K562 (cell line): ENCODE measurements around the gene MRPL52. TPM values are rescaled to one million over a fixed set of nuclear protein-coding genes. Genes with fewer than 3 reads are reported as not detected.
A peak's percentile ranks its signal among the peaks of the same experiment; 100 is the strongest.

Experiments
- ATAC-seq: fragments of 200-7000 bp; cut with Tn5 transposase; 3 replicates; pipeline ENCODE4 v1.9.1; 2020; ENCODE audit warnings: moderate library complexity
- BruUV-seq: library from RNA; stranded (reverse); fragments of 400-500 nt; replicated peaks from 2 replicates; lab custom pipeline; 2021; lab: Mats Ljungman, UMichigan
- CTCF ChIA-PET: fragments of 300-600 bp; formaldehyde crosslinking; extraction: SDS; loops from one replicate; lab custom pipeline; 2021; ENCODE audit warnings: low intra/inter-chr PET ratio; lab: Yijun Ruan, JAX
- POLR2A ChIA-PET: fragments of 300-600, 350-650 bp; sonication (Branson Sonifier 250); formaldehyde crosslinking; extraction: SDS; loops from one replicate; lab custom pipeline; 2021; ENCODE audit warnings: antibody characterized with exemption, inconsistent platforms; lab: Yijun Ruan, JAX
- DNase-seq, 4 experiments: peaks; one replicate each; pipeline versions ENCODE4 v3.0.0 to v3.0.0-alpha.2; 2011 to 2018; ENCODE audit warnings: low spot score in 3 of 4, mixed read lengths in 3 of 4; ENCODE audit errors: extremely low read depth in 1 of 4
- FAIRE-seq: peaks from 2 replicates; lab custom pipeline; 2011; peaks lifted over from hg19 to GRCh38; lab: Jason Lieb, UNC
- H2AFZ ChIP-seq: 2 replicates; pipeline ENCODE4 v1.6.0; 2011; ENCODE audit warnings: low read depth, low read length, control low read depth, inconsistent platforms
- H3K27ac ChIP-seq: fragments of 200-600 bp; 3 replicates; pipeline ENCODE4 v1.8.0; 2011; ENCODE audit warnings: low read depth, mild to moderate bottlenecking, control low read depth, inconsistent platforms, low read length, moderate library complexity, mixed read lengths; ENCODE audit errors: extremely low read depth
- H3K27me3 ChIP-seq, 2 experiments: fragments of 300-600 bp in 1 of 2; 2 replicates in 1 of 2; 3 replicates in 1 of 2; pipeline versions ENCODE4 v1.6.0 to v1.8.0; 2011; ENCODE audit warnings: inconsistent platforms in 2 of 2, low read length in 2 of 2, mild to moderate bottlenecking in 1 of 2, mixed read lengths in 1 of 2, moderate library complexity in 1 of 2; ENCODE audit not compliant: control insufficient read depth in 2 of 2, insufficient read depth in 2 of 2
- H3K36me3 ChIP-seq: fragments of 300-600 bp; 3 replicates; pipeline ENCODE4 v1.8.0; 2011; ENCODE audit warnings: mild to moderate bottlenecking, low read length, inconsistent platforms; ENCODE audit not compliant: control insufficient read depth, insufficient read depth
- H3K4me1 ChIP-seq, 2 experiments: fragments of 200-600 bp in 1 of 2; replicated peaks in 1 of 2; 2 replicates in 1 of 2; 3 replicates in 1 of 2; pipeline versions ENCODE4 v1.5.1 to v1.8.0; 2011; ENCODE audit warnings: inconsistent platforms in 2 of 2, low read length in 2 of 2, mild to moderate bottlenecking in 1 of 2, mixed read lengths in 1 of 2, moderate library complexity in 1 of 2; ENCODE audit not compliant: control insufficient read depth in 2 of 2, insufficient read depth in 2 of 2
- H3K4me2 ChIP-seq: 2 replicates; pipeline ENCODE4 v1.6.1; 2011; ENCODE audit warnings: low read length, control low read depth, inconsistent platforms, mixed read lengths; ENCODE audit not compliant: insufficient read depth
- H3K4me3 ChIP-seq: fragments of 200-600 bp; sonication (generic), shearing (Covaris generic); 2 replicates; pipeline ENCODE4 v1.5.1; 2016; ENCODE audit warnings: control low read depth, inconsistent platforms
- H3K79me2 ChIP-seq: fragments of 200-600 bp; 3 replicates; pipeline ENCODE4 v1.8.0; 2011; ENCODE audit warnings: low read length, inconsistent platforms; ENCODE audit not compliant: control insufficient read depth, insufficient read depth
- H3K9ac ChIP-seq, 2 experiments: 2 replicates each; pipeline versions ENCODE4 v1.6.0 to v1.6.1; 2011; ENCODE audit warnings: low read depth in 2 of 2, low read length in 2 of 2, control low read depth in 1 of 2, inconsistent platforms in 1 of 2, mild to moderate bottlenecking in 1 of 2, mixed read lengths in 1 of 2; ENCODE audit not compliant: insufficient read depth in 1 of 2
- H3K9me1 ChIP-seq: one replicate; pipeline ENCODE4 v1.6.0; 2011; ENCODE audit warnings: inconsistent platforms, mild to moderate bottlenecking, low read length, moderate library complexity; ENCODE audit not compliant: control insufficient read depth, insufficient read depth
- H3K9me3 ChIP-seq: replicated peaks from 2 replicates; pipeline ENCODE4 v1.5.1; 2011; ENCODE audit warnings: low read depth, low read length, inconsistent platforms; ENCODE audit not compliant: control insufficient read depth, insufficient read depth
- H4K20me1 ChIP-seq: replicated peaks from 2 replicates; pipeline ENCODE4 v1.6.1; 2011; ENCODE audit warnings: low read length, inconsistent platforms, mixed read lengths; ENCODE audit not compliant: control insufficient read depth, insufficient read depth
- BRCA1 ChIP-seq, 2 experiments: fragments of 450-650 bp in 1 of 2; sonication (generic) in 1 of 2; formaldehyde crosslinking in 1 of 2; IDR thresholded peaks; 2 replicates each; pipeline versions ENCODE4 v1.5.0 to v1.6.1; 2017 to 2020; ENCODE audit warnings: mild to moderate bottlenecking in 1 of 2, missing genetic modification reagents in 1 of 2
- CBX1 ChIP-seq: sonication (generic); IDR thresholded peaks from 2 replicates; pipeline ENCODE4 v1.6.1; 2016; ENCODE audit warnings: antibody characterized with exemption, low read depth, mild to moderate bottlenecking
- DMBX1 ChIP-seq: fragments of 250-450 bp; sonication (Bioruptor Pico); IDR thresholded peaks from 2 replicates; pipeline ENCODE4 v1.8.0; 2022; ENCODE audit warnings: inconsistent platforms, mild to moderate bottlenecking, moderate library complexity, borderline replicate concordance
- DPF2 ChIP-seq: fragments of 450-650 bp; IDR thresholded peaks from 2 replicates; pipeline ENCODE4 v1.6.1; 2016
- ETS2 ChIP-seq: IDR thresholded peaks from 2 replicates; pipeline ENCODE4 v1.6.1; 2016; ENCODE audit warnings: borderline replicate concordance, missing genetic modification characterization, mild to moderate bottlenecking, moderate library complexity, missing compliant biosample characterization; ENCODE audit not compliant: poor library complexity, severe bottlenecking
- HBP1 ChIP-seq: fragments of 450-650 bp; formaldehyde crosslinking; IDR thresholded peaks from 2 replicates; pipeline ENCODE4 v1.4.0; 2022; ENCODE audit warnings: missing genetic modification characterization
- HEY1 ChIP-seq: fragments of 250-450 bp; sonication (Bioruptor Pico); IDR thresholded peaks from 2 replicates; pipeline ENCODE4 v1.5.0; 2020; ENCODE audit warnings: mild to moderate bottlenecking, moderate library complexity, borderline replicate concordance
- ILK ChIP-seq: fragments of 450-650 bp; IDR thresholded peaks from 2 replicates; pipeline ENCODE4 v1.6.1; 2016; ENCODE audit warnings: missing genetic modification characterization, low read depth, mild to moderate bottlenecking, missing compliant biosample characterization, moderate library complexity, borderline replicate concordance
- MTA1 ChIP-seq: fragments of 450-650 bp; IDR thresholded peaks from 2 replicates; pipeline ENCODE4 v1.6.1; 2017; ENCODE audit warnings: borderline replicate concordance
- NCOR1 ChIP-seq: fragments of 450-650 bp; IDR thresholded peaks from 2 replicates; pipeline ENCODE4 v1.6.1; 2016; ENCODE audit warnings: mild to moderate bottlenecking, moderate library complexity
- NR2F6 ChIP-seq: fragments of 450-650 bp; formaldehyde crosslinking; IDR thresholded peaks from 2 replicates; pipeline ENCODE4 v1.4.0; 2020; ENCODE audit warnings: mild to moderate bottlenecking
- POLR2A ChIP-seq: fragments of 450-650 bp; conservative IDR thresholded peaks from 2 replicates; pipeline ENCODE4 v1.6.1; 2016
- PURB ChIP-seq: sonication (generic); formaldehyde crosslinking; IDR thresholded peaks from 2 replicates; pipeline ENCODE4 v1.9.0; 2021; ENCODE audit warnings: low read depth, mild to moderate bottlenecking, missing genetic modification reagents
- SAFB ChIP-seq: fragments of 200-400 bp; formaldehyde crosslinking; IDR thresholded peaks from 2 replicates; pipeline ENCODE4 v1.6.1; 2017; ENCODE audit warnings: low read depth, low read length, borderline replicate concordance
- STAG1 ChIP-seq: sonication (generic); formaldehyde crosslinking; IDR thresholded peaks from 2 replicates; pipeline ENCODE4 v1.5.0; 2020; ENCODE audit warnings: missing genetic modification reagents, borderline replicate concordance
- TFAM ChIP-seq: fragments of 250-450 bp; sonication (Bioruptor Pico); conservative IDR thresholded peaks from 2 replicates; pipeline ENCODE4 v1.5.0; 2021; ENCODE audit warnings: mild to moderate bottlenecking, moderate library complexity
- XRCC3 ChIP-seq: fragments of 450-650 bp; IDR thresholded peaks from 2 replicates; pipeline ENCODE4 v1.6.1; 2017; ENCODE audit warnings: mild to moderate bottlenecking, moderate library complexity
- ZNF395 ChIP-seq: fragments of 200-800 bp; sonication (Bioruptor generic); IDR thresholded peaks from 2 replicates; pipeline ENCODE4 v1.6.1; 2017; ENCODE audit warnings: missing genetic modification characterization, missing compliant biosample characterization
- WGBS: fragments of 100-300 bp; shearing (Covaris generic); methylation state at CpG from one replicate; pipeline ENCODE4 v1.1.6; 2016; ENCODE audit warnings: low coverage, mixed read lengths; ENCODE audit not compliant: insufficient coverage; ENCODE audit errors: missing lambda C conversion rate; 5-methylcytosine and 5-hydroxymethylcytosine counted together
- in situ Hi-C: fragments of 300-500 bp; cut with MboI; formaldehyde crosslinking; loops from 4 replicates; pipeline ENCODE4 v1.15.0; 2018; ENCODE audit warnings: inconsistent platforms, mixed read lengths
- intact Hi-C: fragments of 100-400 bp; cut with micrococcal nuclease; formaldehyde crosslinking; loops from 2 replicates; pipeline ENCODE4 v1.14.2; 2022
- polyA plus RNA-seq, 8 experiments: library from polyadenylated mRNA; depleted of rRNA in 4 of 8; stranded (reverse) in 5 of 8; unstranded in 3 of 8; fragments of >200 nt; fragmentation: Nextera tagmentation in 2 of 8; fragmentation: Illumina TruSeq in 1 of 8; extraction: Ambion mirVana in 2 of 8; extraction: Trizol in 1 of 8; gene quantifications; 2 replicates each; pipeline versions ENCODE4 v1.2.1 to v1.2.3, GENCODE V29; 2011 to 2014; ENCODE audit warnings: inconsistent platforms in 1 of 8, missing spikeins in 1 of 8
- total RNA-seq, 7 experiments: library from RNA; depleted of rRNA in 6 of 7; stranded (reverse); fragments of >200 nt in 6 of 7; fragmentation: Illumina TruSeq in 2 of 7; extraction: Trizol in 2 of 7; gene quantifications; 2 replicates each; pipeline versions ENCODE4 v1.2.1 to v1.2.3, GENCODE V29; 2011 to 2021; ENCODE audit warnings: low replicate concordance in 1 of 7

MRPL52 gene
- total and polyA plus RNA-seq, 9 of the 15 experiments (the other 6 are each of a cell fraction or from before 2014, with no cell fraction given), result 56.5 to 213 (median 168) TPM

GRCh38 chr14:22875748-22876319, 46.1 kb downstream of the MRPL52 start:
- no peak for FAIRE-seq
- WGBS, result 93% methylated on average over 18 of the region's 20 CpGs
- Histone ChIP-seq H4K20me1 (peaks cover 5% of the 10 kb centered on the region; the same call in 1 of the 2 replicates), H3K9ac (peak overlapping the region in 1 of 2 experiments; percentile 15; a peak in 1 of 4 replicates), H3K27ac (no peak overlapping the region), H3K9me3 (no peaks in the 10 kb centered on the region), H2AFZ (no peak overlapping the region), H3K27me3 (no peaks in the 10 kb centered on the region), H3K4me1 (peaks cover under 1 to 22% of the 10 kb centered on the region in 2 experiments; a peak in 3 of 5 replicates), H3K79me2 (peaks cover 15% of the 10 kb centered on the region), H3K36me3 (peaks cover 47% of the 10 kb centered on the region; the same call in 2 of the 3 replicates), H3K4me2 (no peak overlapping the region), H3K9me1 (no peaks in the 10 kb centered on the region), H3K4me3 (no peak overlapping the region)
- BruUV-seq, result no TSS peak
- CTCF ChIA-PET, result no interaction called here
- POLR2A ChIA-PET, result interaction anchor here (0.6 to 1.9 kb wide), 3 partner anchors 10 to 173 kb away, joined by 3 to 6 read pairs (median 3); no protein-coding TSS in a partner anchor
- intact Hi-C loops, result no loop called here
- in situ Hi-C loops, result no loop called here
- no peak for ATAC-seq
- no peak for DNase-seq
- no peak for TF ChIP-seq CBX1
- no peak for TF ChIP-seq TFAM (CRISPR knock-in tag)
- no peak for TF ChIP-seq DPF2
- TF ChIP-seq HBP1 (CRISPR knock-in tag), result no peak
- no peak for TF ChIP-seq PURB (CRISPR knock-in tag)
- TF ChIP-seq DMBX1 (CRISPR knock-in tag), result no peak
- TF ChIP-seq ILK (tag), result no peak
- TF ChIP-seq NR2F6 (CRISPR knock-in tag), result no peak
- no peak for TF ChIP-seq STAG1 (CRISPR knock-in tag)
- no peak for TF ChIP-seq POLR2A
- TF ChIP-seq ETS2, result no peak
- TF ChIP-seq SAFB, result no peak
- no peak for TF ChIP-seq ZNF395 (CRISPR knock-in tag)
- no peak for TF ChIP-seq XRCC3
- TF ChIP-seq HEY1 (CRISPR knock-in tag), result no peak
- no peak for TF ChIP-seq BRCA1 (IDR thresholded peaks at IDR 0.05)
- TF ChIP-seq BRCA1 (CRISPR knock-in tag; IDR thresholded peaks at IDR 0.05), result no peak
- TF ChIP-seq NCOR1, result no peak
- TF ChIP-seq MTA1, result no peak
